IMR-90 (cell line): Measurements from ENCODE around the gene TINAGL1. TPM values are rescaled to one million over a fixed set of nuclear protein-coding genes. Genes with fewer than 3 reads are reported as not detected.

Source experiments
- ATAC-seq: fragments of 200-7000 bp; cut with Tn5 transposase; 2 replicates; pipeline ENCODE4 v1.9.1; 2020; ENCODE audit warnings: low read depth, mild to moderate bottlenecking, moderate library complexity
- BruUV-seq: library from RNA; stranded (reverse); fragments of 400-500 nt; replicated peaks from 2 replicates; lab custom pipeline; 2021; lab: Mats Ljungman, UMichigan
- CTCF ChIA-PET: fragments of 300-600 bp; formaldehyde crosslinking; extraction: SDS; loops from one replicate; lab custom pipeline; 2021; ENCODE audit warnings: antibody characterized with exemption; lab: Yijun Ruan, JAX
- POLR2A ChIA-PET: fragments of 300-600 bp; sonication (Branson Sonifier 250); formaldehyde crosslinking; loops from one replicate; lab custom pipeline; 2022; ENCODE audit warnings: antibody characterized with exemption; ENCODE audit not compliant: unreplicated experiment; lab: Charles Lee
- DNase-seq: peaks from one replicate; pipeline ENCODE4 v3.0.0; 2013
- H2AFZ ChIP-seq: replicated peaks from 2 replicates; pipeline ENCODE3; 2013; ENCODE audit warnings: low read length, mild to moderate bottlenecking; ENCODE audit not compliant: poor library complexity
- H2AK5ac ChIP-seq: 2 replicates; pipeline ENCODE4 v1.6.1; 2013; ENCODE audit warnings: low read depth, low read length, inconsistent platforms
- H2AK9ac ChIP-seq: replicated peaks from 2 replicates; pipeline ENCODE3; 2013; ENCODE audit warnings: mild to moderate bottlenecking, low read depth, low read length, moderate library complexity; ENCODE audit not compliant: poor library complexity
- H2BK120ac ChIP-seq: 2 replicates; pipeline ENCODE4 v1.6.1; 2013; ENCODE audit warnings: low read depth, low read length, inconsistent platforms
- H2BK15ac ChIP-seq: 3 replicates; pipeline ENCODE4 v1.6.1; 2013; ENCODE audit warnings: low read depth, low read length, inconsistent platforms
- H2BK20ac ChIP-seq: 2 replicates; pipeline ENCODE4 v1.6.1; 2013; ENCODE audit warnings: low read depth, mild to moderate bottlenecking, inconsistent platforms, low read length, moderate library complexity
- H2BK5ac ChIP-seq: 2 replicates; pipeline ENCODE4 v1.6.1; 2013; ENCODE audit warnings: mild to moderate bottlenecking, low read depth, low read length, inconsistent platforms; ENCODE audit not compliant: poor library complexity, severe bottlenecking
- H3K14ac ChIP-seq: replicated peaks from 2 replicates; pipeline ENCODE4 v1.6.1; 2013; ENCODE audit warnings: low read depth, low read length, inconsistent platforms
- H3K18ac ChIP-seq: 2 replicates; pipeline ENCODE4 v1.6.1; 2013; ENCODE audit warnings: low read depth, low read length, control low read depth
- H3K23ac ChIP-seq: 2 replicates; pipeline ENCODE4 v1.6.1; 2013; ENCODE audit warnings: low read depth, low read length, inconsistent platforms
- H3K27ac ChIP-seq: 2 replicates; pipeline ENCODE4 v1.5.1; 2013; ENCODE audit warnings: mild to moderate bottlenecking, control low read depth, low read length; ENCODE audit not compliant: insufficient read depth
- H3K27me3 ChIP-seq: 2 replicates; pipeline ENCODE4 v1.6.1; 2013; ENCODE audit warnings: low read length; ENCODE audit not compliant: control insufficient read depth, insufficient read depth
- H3K36me3 ChIP-seq: 2 replicates; pipeline ENCODE4 v1.6.1; 2013; ENCODE audit warnings: low read length, mixed read lengths; ENCODE audit not compliant: control insufficient read depth, insufficient read depth
- H3K4ac ChIP-seq: 2 replicates; pipeline ENCODE4 v1.6.1; 2013; ENCODE audit warnings: low read depth, low read length, inconsistent platforms
- H3K4me1 ChIP-seq: 2 replicates; pipeline ENCODE4 v1.6.1; 2013; ENCODE audit warnings: low read length, mixed read lengths; ENCODE audit not compliant: control insufficient read depth, insufficient read depth
- H3K4me2 ChIP-seq: 2 replicates; pipeline ENCODE4 v1.6.1; 2013; ENCODE audit warnings: low read depth, mild to moderate bottlenecking, control low read depth, low read length, moderate library complexity
- H3K4me3 ChIP-seq: 2 replicates; pipeline ENCODE4 v1.5.1; 2013; ENCODE audit warnings: low read depth, mild to moderate bottlenecking, control low read depth, low read length, moderate library complexity; ENCODE audit not compliant: insufficient read depth
- H3K56ac ChIP-seq: 2 replicates; pipeline ENCODE4 v1.6.1; 2013; ENCODE audit warnings: low read length, inconsistent platforms; ENCODE audit not compliant: insufficient read depth; ENCODE audit errors: extremely low read depth
- H3K79me1 ChIP-seq, 2 experiments: 2 replicates each; pipeline ENCODE4 v1.6.1; 2013; ENCODE audit warnings: low read length in 2 of 2, inconsistent platforms in 1 of 2, low read depth in 1 of 2
- H3K9ac ChIP-seq: 2 replicates; pipeline ENCODE4 v1.6.1; 2013; ENCODE audit warnings: low read depth, low read length, control low read depth
- H3K9me1 ChIP-seq: 2 replicates; pipeline ENCODE4 v1.6.1; 2013; ENCODE audit warnings: low read length, inconsistent platforms; ENCODE audit not compliant: insufficient read depth
- H3K9me3 ChIP-seq: 2 replicates; pipeline ENCODE4 v1.6.1; 2013; ENCODE audit warnings: low read length; ENCODE audit not compliant: control insufficient read depth, insufficient read depth
- H4K20me1 ChIP-seq: 2 replicates; pipeline ENCODE4 v1.6.1; 2013; ENCODE audit warnings: low read length, inconsistent platforms; ENCODE audit not compliant: insufficient read depth
- H4K5ac ChIP-seq: 2 replicates; pipeline ENCODE4 v1.6.1; 2013; ENCODE audit warnings: mild to moderate bottlenecking, low read depth, low read length, control low read depth
- H4K8ac ChIP-seq, 2 experiments: 2 replicates each; pipeline ENCODE4 v1.6.1; 2013; ENCODE audit warnings: low read depth in 2 of 2, low read length in 2 of 2, control low read depth in 1 of 2, inconsistent platforms in 1 of 2
- H4K91ac ChIP-seq: 2 replicates; pipeline ENCODE4 v1.6.1; 2013; ENCODE audit warnings: low read depth, low read length, inconsistent platforms; ENCODE audit not compliant: insufficient read depth
- CEBPB ChIP-seq: IDR thresholded peaks from 2 replicates; pipeline ENCODE4 v1.6.1; 2012; ENCODE audit warnings: low read depth, low read length, improper control_type of control experiment
- CHD1 ChIP-seq: IDR thresholded peaks from 2 replicates; pipeline ENCODE4 v1.6.1; 2012; ENCODE audit warnings: low read depth, low read length, improper control_type of control experiment
- WGBS, 2 experiments: methylation state at CpG; one replicate each; pipeline versions ENCODE4 v1.1.5 to v1.1.7; 2013; ENCODE audit warnings: missing lambda C conversion rate in 2 of 2; ENCODE audit not compliant: insufficient read length in 1 of 2; ENCODE audit errors: extremely low coverage in 2 of 2; 5-methylcytosine and 5-hydroxymethylcytosine counted together
- dilution Hi-C: fragments of 300-500 bp; cut with HindIII; formaldehyde crosslinking; loops from one replicate; pipeline ENCODE4 v1.14.3; 2018; ENCODE audit warnings: low sequenced_read_pairs; ENCODE audit not compliant: unreplicated experiment
- in situ Hi-C: fragments of 300-500 bp; cut with MboI; formaldehyde crosslinking; loops from 3 replicates; pipeline ENCODE4 v1.14.3; 2019; ENCODE audit warnings: low sequenced_read_pairs, inconsistent platforms, mixed read lengths
- intact Hi-C: fragments of 100-400 bp; cut with micrococcal nuclease; formaldehyde crosslinking; loops from 2 replicates; pipeline ENCODE4 v1.10.0; 2022
- polyA plus RNA-seq, 3 experiments: library from polyadenylated mRNA; depleted of rRNA; stranded (reverse); fragments of >200 nt; gene quantifications; 2 replicates each; pipeline ENCODE4 v1.2.3, GENCODE V29; 2012; ENCODE audit warnings: low replicate concordance in 1 of 3
- total RNA-seq: library from RNA; depleted of rRNA; stranded (reverse); fragments of >200 nt; gene quantifications from 2 replicates; pipeline ENCODE4 v1.2.3, GENCODE V29; 2012

The TINAGL1 gene
- total and polyA plus RNA-seq, 2 of the 4 experiments (the other 2 are of a cell fraction): 0.54 to 1.5 TPM

DNA sequence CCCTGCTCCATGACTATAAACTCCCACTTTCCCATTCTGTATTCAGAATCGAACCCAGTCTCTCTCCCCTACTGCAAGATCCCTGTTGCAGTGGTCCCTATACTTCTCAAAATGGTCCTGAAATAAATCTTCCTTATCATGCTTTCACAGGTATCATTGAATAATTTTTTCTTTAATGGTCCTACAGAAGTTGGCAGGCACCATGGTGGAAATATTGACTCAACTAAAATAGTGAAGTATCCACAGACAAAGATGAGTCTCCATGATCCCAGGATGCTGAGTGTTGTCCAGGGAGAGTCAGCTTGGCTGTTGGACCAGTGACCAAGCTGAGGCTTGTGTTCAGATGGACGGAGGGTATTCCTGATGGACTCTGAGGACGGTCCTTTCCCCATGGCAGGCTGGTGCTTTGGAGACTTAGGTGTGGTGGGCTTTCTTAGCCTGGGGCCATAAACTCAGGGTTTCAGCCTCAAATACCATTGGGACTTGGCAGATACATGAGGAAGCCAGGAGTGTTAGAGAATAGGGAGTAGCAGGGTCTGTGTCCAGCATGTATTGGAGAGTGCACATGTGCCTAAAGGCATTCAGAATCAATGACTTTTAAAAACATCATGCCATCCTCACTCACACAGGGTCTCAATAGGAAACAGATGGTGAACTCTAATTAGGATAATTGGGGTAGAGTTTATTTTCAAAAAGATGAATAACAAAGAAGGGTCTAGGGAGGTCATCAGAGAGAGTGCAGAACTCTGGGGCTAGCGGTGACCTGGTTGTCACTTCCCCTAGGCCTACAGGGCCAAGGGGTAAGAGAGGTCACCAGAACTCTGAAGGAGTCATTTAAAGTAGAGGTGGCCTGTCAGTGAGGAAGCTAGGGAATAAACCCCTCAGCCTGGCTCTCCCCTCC is 19.8 kb downstream of the TINAGL1 start (continued):
- TF ChIP-seq CEBPB: no peak

DNA sequence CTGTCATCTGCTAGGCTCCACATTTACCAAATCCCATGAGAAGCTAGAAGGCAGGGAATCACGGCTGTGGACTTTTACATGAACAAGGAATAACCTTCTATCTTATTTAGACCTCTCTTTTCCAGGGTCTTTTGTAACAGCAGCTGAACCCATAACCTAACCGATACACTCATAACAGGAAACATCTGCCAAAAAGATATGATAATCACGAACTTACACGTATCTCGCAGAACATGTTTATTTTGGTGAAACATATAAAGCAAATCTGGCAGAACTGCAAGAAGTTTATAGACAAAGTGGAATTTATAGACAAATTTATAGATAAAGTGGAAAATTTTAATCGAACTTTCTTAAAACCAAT is 20.4 kb downstream of the TINAGL1 start:
- dilution Hi-C loops (no loop called here), in situ Hi-C loops (no loop called here)
- H3K36me3 ChIP-seq: no peaks in the 10 kb centered on the region

More for the DNA sequence above, 20.4 kb downstream of the TINAGL1 start:
- TF ChIP-seq CHD1 (no peak), CEBPB (no peak)
- Histone ChIP-seq H2BK5ac (no peak overlapping the region), H3K79me1 (no peaks in the 10 kb centered on the region), H3K4ac (no peak overlapping the region), H2BK15ac (no peak overlapping the region), H3K4me3 (no peak overlapping the region), H3K4me2 (no peak overlapping the region), H3K9me3 (no peaks in the 10 kb centered on the region), H3K18ac (no peak overlapping the region), H3K9ac (no peak overlapping the region), H3K23ac (no peak overlapping the region), H2AK9ac (no peak overlapping the region), H4K5ac (no peak overlapping the region), H3K14ac (no peak overlapping the region), H2BK120ac (no peak overlapping the region), H4K8ac (no peak overlapping the region), H3K4me1 (no peaks in the 10 kb centered on the region), H2AK5ac (no peak overlapping the region), H4K91ac (no peak overlapping the region), H3K56ac (no peak overlapping the region), H2AFZ (no peak overlapping the region), H4K20me1 (no peaks in the 10 kb centered on the region), H3K27ac (no peak overlapping the region), H3K9me1 (no peaks in the 10 kb centered on the region), H2BK20ac (no peak overlapping the region), H3K27me3 (peaks cover 13% of the 10 kb centered on the region)
- ATAC-seq (no peak), DNase-seq (peak; percentile 33)
- intact Hi-C loops: no loop called here
- no TSS peak for BruUV-seq
- ChIA-PET POLR2A (no interaction called here), CTCF (interaction anchor here (1.0 to 1.3 kb wide), 3 partner anchors 9 to 36 kb away, joined by 3 to 4 read pairs (median 4); no protein-coding TSS in a partner anchor)
- whole genome bisulfite sequencing, 2 experiments: 11% methylated on average over 1 of the region's 6 CpGs; no CpG with 5 or more reads in 1 of the 2 experiments
